K562 (cell line): ENCODE data around the gene TCEAL6. TPM values are rescaled to one million over a fixed set of nuclear protein-coding genes. Genes with fewer than 3 reads are reported as not detected.

ENCODE experiments used
- polyA plus RNA-seq, 8 experiments: library from polyadenylated mRNA; depleted of rRNA in 4 of 8; stranded (reverse) in 5 of 8; unstranded in 3 of 8; fragments of >200 nt; fragmentation: Nextera tagmentation in 2 of 8; fragmentation: Illumina TruSeq in 1 of 8; extraction: Ambion mirVana in 2 of 8; extraction: Trizol in 1 of 8; gene quantifications; 2 replicates each; pipeline versions ENCODE4 v1.2.1 to v1.2.3, GENCODE V29; 2011 to 2014; ENCODE audit warnings: inconsistent platforms in 1 of 8, missing spikeins in 1 of 8
- total RNA-seq, 7 experiments: library from RNA; depleted of rRNA in 6 of 7; stranded (reverse); fragments of >200 nt in 6 of 7; fragmentation: Illumina TruSeq in 2 of 7; extraction: Trizol in 2 of 7; gene quantifications; 2 replicates each; pipeline versions ENCODE4 v1.2.1 to v1.2.3, GENCODE V29; 2011 to 2021; ENCODE audit warnings: low replicate concordance in 1 of 7

The TCEAL6 gene
- total and polyA plus RNA-seq, 9 of the 15 experiments (the other 6 are each of a cell fraction or from before 2014, with no cell fraction given): not detected

Other genes with a start within 250 kb of the TCEAL6 start
- gene ZMAT1, start 210.5 kb downstream of the TCEAL6 start, total RNA-seq (2014; rRNA removed): 0.04 and 0.05 TPM in 2 replicates
- not detected in 2 replicates for gene ZMAT1, start 210.5 kb downstream of the TCEAL6 start, total RNA-seq (2014; rRNA removed; fragmentation: Illumina TruSeq; extraction: Trizol)
- gene ZMAT1, start 210.5 kb downstream of the TCEAL6 start, total RNA-seq (2015; rRNA removed; fragmentation: Illumina TruSeq; extraction: Trizol): 0.04 TPM in 1 of 2 replicates, not detected in the other
- 0.04 TPM in 1 of 2 replicates, not detected in the other for gene ZMAT1, start 210.5 kb downstream of the TCEAL6 start, total RNA-seq (2021)
- 0.04 TPM in 1 of 2 replicates, not detected in the other for gene ZMAT1, start 210.5 kb downstream of the TCEAL6 start, polyA plus RNA-seq (2011; rRNA removed)
- 0.03 TPM in 2 replicates for gene ZMAT1, start 210.5 kb downstream of the TCEAL6 start, polyA plus RNA-seq (2014; fragmentation: Illumina TruSeq; extraction: Trizol)
- under 1 TPM in 1 of 2 experiments, not detected in 1; 0.03 TPM for gene ZMAT1, start 210.5 kb downstream of the TCEAL6 start, polyA plus RNA-seq (2014; fragmentation: Nextera tagmentation; extraction: Ambion mirVana)
- 0.04 and 0.13 TPM in 2 replicates for gene ZMAT1, start 210.5 kb downstream of the TCEAL6 start, polyA plus RNA-seq (2014; rRNA removed)
- not detected in 2 replicates for gene TCEAL2, start 16.8 kb downstream of the TCEAL6 start, total RNA-seq (2014; rRNA removed)
- gene TCEAL2, start 16.8 kb downstream of the TCEAL6 start, total RNA-seq (2014; rRNA removed; fragmentation: Illumina TruSeq; extraction: Trizol): not detected in 2 replicates
- gene TCEAL2, start 16.8 kb downstream of the TCEAL6 start, total RNA-seq (2015; rRNA removed; fragmentation: Illumina TruSeq; extraction: Trizol): not detected in 2 replicates
- not detected in 2 replicates for gene TCEAL2, start 16.8 kb downstream of the TCEAL6 start, total RNA-seq (2021)
- gene TCEAL2, start 16.8 kb downstream of the TCEAL6 start, polyA plus RNA-seq (2011; rRNA removed): not detected in 2 replicates
- gene TCEAL2, start 16.8 kb downstream of the TCEAL6 start, polyA plus RNA-seq (2014; fragmentation: Illumina TruSeq; extraction: Trizol): not detected in 2 replicates
- not detected for gene TCEAL2, start 16.8 kb downstream of the TCEAL6 start, polyA plus RNA-seq (2014; fragmentation: Nextera tagmentation; extraction: Ambion mirVana)
- gene TCEAL2, start 16.8 kb downstream of the TCEAL6 start, polyA plus RNA-seq (2014; rRNA removed): not detected in 2 replicates
- gene BEX5, start 13.5 kb upstream of the TCEAL6 start, total RNA-seq (2014; rRNA removed): 1.2 and 2.4 TPM in 2 replicates
- gene BEX5, start 13.5 kb upstream of the TCEAL6 start, total RNA-seq (2014; rRNA removed; fragmentation: Illumina TruSeq; extraction: Trizol): 1.4 and 1.5 TPM in 2 replicates
- gene BEX5, start 13.5 kb upstream of the TCEAL6 start, total RNA-seq (2015; rRNA removed; fragmentation: Illumina TruSeq; extraction: Trizol): 1.1 and 1.6 TPM in 2 replicates
- gene BEX5, start 13.5 kb upstream of the TCEAL6 start, total RNA-seq (2021): 0.81 and 1.3 TPM in 2 replicates
- 0.24 and 0.49 TPM in 2 replicates for gene BEX5, start 13.5 kb upstream of the TCEAL6 start, polyA plus RNA-seq (2011; rRNA removed)
- gene BEX5, start 13.5 kb upstream of the TCEAL6 start, polyA plus RNA-seq (2014; fragmentation: Illumina TruSeq; extraction: Trizol): 1.1 and 1.3 TPM in 2 replicates
- gene BEX5, start 13.5 kb upstream of the TCEAL6 start, polyA plus RNA-seq (2014; fragmentation: Nextera tagmentation; extraction: Ambion mirVana): 1 to 10 TPM; 3.0 to 3.2 TPM
- gene BEX5, start 13.5 kb upstream of the TCEAL6 start, polyA plus RNA-seq (2014; rRNA removed): 2.0 and 3.2 TPM in 2 replicates
- not detected in 2 replicates for gene TCP11X1, start 72.8 kb upstream of the TCEAL6 start, total RNA-seq (2014; rRNA removed)
- gene TCP11X1, start 72.8 kb upstream of the TCEAL6 start, total RNA-seq (2014; rRNA removed; fragmentation: Illumina TruSeq; extraction: Trizol): not detected in 2 replicates
- gene TCP11X1, start 72.8 kb upstream of the TCEAL6 start, total RNA-seq (2015; rRNA removed; fragmentation: Illumina TruSeq; extraction: Trizol): not detected in 2 replicates
- not detected in 2 replicates for gene TCP11X1, start 72.8 kb upstream of the TCEAL6 start, total RNA-seq (2021)
- gene TCP11X1, start 72.8 kb upstream of the TCEAL6 start, polyA plus RNA-seq (2011; rRNA removed): not detected in 2 replicates
- not detected in 2 replicates for gene TCP11X1, start 72.8 kb upstream of the TCEAL6 start, polyA plus RNA-seq (2014; fragmentation: Illumina TruSeq; extraction: Trizol)
- gene TCP11X1, start 72.8 kb upstream of the TCEAL6 start, polyA plus RNA-seq (2014; fragmentation: Nextera tagmentation; extraction: Ambion mirVana): not detected
- gene TCP11X1, start 72.8 kb upstream of the TCEAL6 start, polyA plus RNA-seq (2014; rRNA removed): not detected in 2 replicates
- 3.6 and 3.9 TPM in 2 replicates for gene NXF2, start 104.7 kb upstream of the TCEAL6 start, total RNA-seq (2014; rRNA removed)
- 1.9 and 4.1 TPM in 2 replicates for gene NXF2, start 104.7 kb upstream of the TCEAL6 start, total RNA-seq (2014; rRNA removed; fragmentation: Illumina TruSeq; extraction: Trizol)
- gene NXF2, start 104.7 kb upstream of the TCEAL6 start, total RNA-seq (2015; rRNA removed; fragmentation: Illumina TruSeq; extraction: Trizol): 3.9 and 4.9 TPM in 2 replicates
- 0.31 TPM in 1 of 2 replicates, not detected in the other for gene NXF2, start 104.7 kb upstream of the TCEAL6 start, total RNA-seq (2021)
- 0.13 and 0.64 TPM in 2 replicates for gene NXF2, start 104.7 kb upstream of the TCEAL6 start, polyA plus RNA-seq (2011; rRNA removed)
- 4.6 and 7.9 TPM in 2 replicates for gene NXF2, start 104.7 kb upstream of the TCEAL6 start, polyA plus RNA-seq (2014; fragmentation: Illumina TruSeq; extraction: Trizol)
- gene NXF2, start 104.7 kb upstream of the TCEAL6 start, polyA plus RNA-seq (2014; fragmentation: Nextera tagmentation; extraction: Ambion mirVana): 1 to 10 TPM; 2.3 to 4.0 TPM
- 9.8 and 13.2 TPM in 2 replicates for gene NXF2, start 104.7 kb upstream of the TCEAL6 start, polyA plus RNA-seq (2014; rRNA removed)